ENCODE measurements around the gene TMEM144.
A peak's percentile ranks its signal among the peaks of the same experiment; 100 is the strongest.

TMEM144 gene

DNA sequence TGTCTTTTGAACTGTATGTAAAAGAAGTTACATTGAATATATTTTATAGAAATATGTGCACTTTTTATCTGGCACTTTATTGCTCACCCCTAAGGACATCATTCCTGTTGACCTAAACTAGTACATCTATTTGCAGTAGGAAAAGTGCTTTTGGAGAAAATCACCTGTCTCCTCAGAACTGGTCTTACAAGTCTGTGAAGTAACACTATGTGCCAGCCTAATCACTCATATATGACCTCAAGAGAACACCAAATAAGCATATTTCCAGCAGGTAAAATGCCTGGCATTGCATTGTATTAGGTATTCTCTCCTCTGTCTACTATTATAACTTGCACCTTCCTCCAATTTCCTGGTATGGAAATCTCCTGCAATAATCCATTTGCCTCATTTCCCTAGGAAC is 33.5 kb upstream of the TMEM144 start:
- peak overlapping the region; percentile 96 for H3K27ac ChIP-seq
- TF ChIP-seq CTCF (conservative IDR thresholded peaks at IDR 0.05): no peak

DNA sequence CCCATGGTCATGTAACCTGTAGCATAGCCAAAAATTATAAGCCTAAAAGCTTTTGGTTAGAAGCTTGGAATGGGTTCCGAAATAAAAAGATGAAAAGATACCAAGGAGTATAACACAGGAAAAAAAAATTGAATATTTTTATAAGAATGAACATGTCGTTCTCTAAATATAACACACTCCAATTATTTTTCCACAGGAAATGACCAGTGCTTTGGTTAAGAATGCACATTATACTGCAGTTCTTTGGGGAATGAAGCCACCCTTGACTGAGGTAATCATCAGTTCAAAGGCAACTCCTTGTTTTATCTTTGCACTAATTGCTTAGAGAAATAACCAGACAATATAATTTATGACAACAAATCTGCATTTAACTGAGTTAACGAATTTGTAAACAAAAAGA is 30.8 kb upstream of the TMEM144 start:
- H3K27ac ChIP-seq: peak overlapping the region; percentile 96; the same call in 1 of the 2 replicates
- TF ChIP-seq CTCF (conservative IDR thresholded peaks at IDR 0.05): no peak

DNA sequence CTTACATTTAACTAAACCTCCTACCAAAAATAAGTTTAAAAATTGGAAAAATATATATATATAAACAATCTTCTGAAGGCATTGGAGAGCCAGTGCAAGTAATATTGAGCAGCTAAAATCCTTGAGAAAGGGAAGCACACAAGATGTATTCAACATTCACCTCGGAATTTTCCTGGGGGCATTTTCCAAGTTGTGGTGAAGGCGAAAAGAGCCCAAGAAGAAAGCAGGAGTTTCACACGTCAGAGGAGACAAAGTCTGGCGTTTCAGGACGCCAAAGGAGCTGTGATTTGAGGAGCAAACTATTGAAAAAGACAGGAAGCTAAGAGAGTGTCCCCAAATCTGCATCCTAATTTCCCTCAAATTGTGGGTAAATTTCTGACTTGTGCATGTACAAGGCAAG is 28.4 kb upstream of the TMEM144 start:
- no peak for TF ChIP-seq CTCF (conservative IDR thresholded peaks at IDR 0.05)
- no peak overlapping the region for H3K27ac ChIP-seq

GRCh38 chr4:158182736-158183135 is 27.6 kb upstream of the TMEM144 start:
- TF ChIP-seq CTCF (conservative IDR thresholded peaks at IDR 0.05): no peak
- no peak overlapping the region for H3K27ac ChIP-seq

- H3K27ac ChIP-seq: no peak overlapping the region
- no peak for TF ChIP-seq CTCF (conservative IDR thresholded peaks at IDR 0.05)
Measured at GRCh38 chr4:158186815-158187214, 23.5 kb upstream of the TMEM144 start.

GRCh38 chr4:158189422-158189821 is 20.9 kb upstream of the TMEM144 start:
- no peak overlapping the region for H3K27ac ChIP-seq
- no peak for TF ChIP-seq CTCF (conservative IDR thresholded peaks at IDR 0.05)

DNA sequence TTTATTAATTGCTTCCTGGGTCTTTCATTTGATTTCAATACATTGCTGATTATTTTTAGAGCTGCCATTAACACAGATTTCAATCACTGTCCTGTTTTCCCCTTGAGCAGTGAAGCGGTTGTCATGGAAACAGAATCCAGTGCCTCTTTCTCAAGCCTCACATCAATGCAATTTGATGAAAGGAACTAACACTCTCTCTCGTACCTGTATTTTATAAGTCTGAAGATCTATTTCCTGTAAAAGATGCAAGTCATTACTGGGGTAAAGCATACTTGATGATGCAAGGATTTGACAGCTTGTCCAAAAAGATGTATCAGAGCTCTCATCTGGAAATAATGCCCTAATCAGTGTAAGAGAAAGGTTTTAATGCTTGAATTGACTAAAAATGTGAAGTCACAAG is 19.6 kb upstream of the TMEM144 start:
- H3K27ac ChIP-seq: no peak overlapping the region
- no peak for TF ChIP-seq CTCF (conservative IDR thresholded peaks at IDR 0.05)

All from VCaP (cell line).